Gastrocnemius medialis (tissue), 4 donors: ENCODE results near the gene RNF187. TPM values are rescaled to one million over a fixed set of nuclear protein-coding genes. Genes with fewer than 3 reads are reported as not detected.

Source experiments
- ATAC-seq, 2 donors: fragments of 150-250 bp; one replicate each; pipeline ENCODE4 v1.9.1; 2016
- DNase-seq, 2 donors: peaks; one replicate each; pipeline ENCODE4 v3.0.0-alpha.2; 2019
- H3K27ac ChIP-seq, 4 donors: fragments of 200-600 bp; sonication (generic); 1 replicate in 1 of 4; 2 replicates in 3 of 4; pipeline ENCODE4 v1.5.1; 2016 to 2018; ENCODE audit warnings: mild to moderate bottlenecking in 2 of 4, moderate library complexity in 1 of 4
- H3K27me3 ChIP-seq, 3 donors: fragments of 200-600 bp; sonication (generic) in 2 of 3; 1 replicate in 1 of 3; 2 replicates in 2 of 3; pipeline versions ENCODE4 v1.5.1 to v1.6.0; 2016 to 2019; ENCODE audit warnings: mild to moderate bottlenecking in 1 of 3, moderate library complexity in 1 of 3
- H3K36me3 ChIP-seq, 2 donors: fragments of 200-600 bp; sonication (generic) in 1 of 2; one replicate each; pipeline ENCODE4 v1.5.1; 2017 to 2018
- H3K4me1 ChIP-seq, 2 donors: fragments of 200-600 bp; sonication (generic) in 1 of 2; one replicate each; pipeline ENCODE4 v1.5.1; 2016 to 2017; ENCODE audit warnings: mild to moderate bottlenecking in 2 of 2
- H3K4me3 ChIP-seq, 4 donors: fragments of 200-600 bp; sonication (generic) in 3 of 4; 1 replicate in 1 of 4; 2 replicates in 3 of 4; pipeline ENCODE4 v1.5.1; 2016 to 2019; ENCODE audit warnings: mild to moderate bottlenecking in 2 of 4
- H3K9me3 ChIP-seq, 3 donors: fragments of 200-600 bp; sonication (generic) in 2 of 3; 1 replicate in 1 of 3; 2 replicates in 2 of 3; pipeline ENCODE4 v1.5.1; 2016 to 2019
- CTCF ChIP-seq, 5 experiments: fragments of 450-650 bp in 3 of 5; fragments of 200-600 bp in 2 of 5; sonication (generic) in 2 of 5; IDR thresholded peaks in 4 of 5; conservative IDR thresholded peaks in 1 of 5; 1 replicate in 4 of 5; 2 replicates in 1 of 5; pipeline ENCODE4 v1.5.1; 2016 to 2019; ENCODE audit warnings: antibody characterized with exemption in 5 of 5, mild to moderate bottlenecking in 3 of 5, moderate library complexity in 3 of 5
- POLR2A ChIP-seq, 2 donors: fragments of 450-650 bp; IDR thresholded peaks; one replicate each; pipeline ENCODE4 v1.6.1; 2017; ENCODE audit warnings: antibody characterized with exemption in 2 of 2, mild to moderate bottlenecking in 2 of 2, moderate library complexity in 2 of 2
- in situ Hi-C, 4 donors: fragments of 200-750 bp; cut with MboI; loops; one replicate each; pipeline versions ENCODE4 v1.15.0 to v1.8.0; 2017; ENCODE audit warnings: low sequenced_read_pairs in 4 of 4
- intact Hi-C: fragments of 100-400 bp; cut with DNase I; formaldehyde crosslinking; loops from one replicate; pipeline ENCODE4 v1.15.1; 2023; ENCODE audit warnings: low total_unique reads
- total RNA-seq, 4 donors: library from RNA; depleted of rRNA; stranded (reverse); fragments of >200 nt; gene quantifications; one replicate each; pipeline versions ENCODE4 v1.1.0 to v1.2.3, GENCODE V29; 2016

The RNF187 gene
- total RNA-seq, 4 donors from 2014 or later: 33.5 to 99.8 (median 62.5) TPM

GRCh38 chr1:228459091-228459993 is 27.8 kb upstream of the RNF187 start:
- DNase-seq (no peak), ATAC-seq (no peak)
- no peaks in the 10 kb centered on the region for H3K9me3 ChIP-seq
- H3K36me3 ChIP-seq: no peaks in the 10 kb centered on the region
- peaks cover 0 to 10% of the 10 kb centered on the region in 2 donors for H3K4me1 ChIP-seq
- H3K4me3 ChIP-seq: peak overlapping the region; percentile 36 to 53 (median 48)
- intact Hi-C loops: no loop called here
- in situ Hi-C loops: no loop called here
- peaks cover 91 to 97% (median 96%) of the 10 kb centered on the region in 3 donors for H3K27me3 ChIP-seq
- peak overlapping the region in 1 of 4 donors; percentile 15 for H3K27ac ChIP-seq
- TF ChIP-seq POLR2A (IDR thresholded peaks at IDR 0.05): no peak
- peak in 4 of 5 experiments; percentile 39 to 57 (median 48) for TF ChIP-seq CTCF (IDR thresholded peaks at IDR 0.05 in 4 of 5, conservative IDR thresholded peaks at IDR 0.05 in 1 of 5)

GRCh38 chr1:228460821-228461220 is 26.4 kb upstream of the RNF187 start:
- DNase-seq (no peak), ATAC-seq (no peak)
- Histone ChIP-seq H3K4me3 (no peak overlapping the region), H3K4me1 (peaks cover 0 to 10% of the 10 kb centered on the region in 2 donors), H3K36me3 (no peaks in the 10 kb centered on the region), H3K27ac (no peak overlapping the region), H3K27me3 (peaks cover 96 to 99% (median 97%) of the 10 kb centered on the region in 3 donors), H3K9me3 (no peaks in the 10 kb centered on the region)
- intact Hi-C loops (no loop called here), in situ Hi-C loops (no loop called here)
- TF ChIP-seq POLR2A (IDR thresholded peaks at IDR 0.05) (no peak), CTCF (IDR thresholded peaks at IDR 0.05 in 4 of 5, conservative IDR thresholded peaks at IDR 0.05 in 1 of 5) (no peak)

GRCh38 chr1:228462560-228462959 is 24.6 kb upstream of the RNF187 start:
- no peak overlapping the region for H3K27ac ChIP-seq
- no peaks in the 10 kb centered on the region for H3K36me3 ChIP-seq
- TF ChIP-seq CTCF (IDR thresholded peaks at IDR 0.05 in 4 of 5, conservative IDR thresholded peaks at IDR 0.05 in 1 of 5) (no peak), POLR2A (IDR thresholded peaks at IDR 0.05) (no peak)
- no peaks in the 10 kb centered on the region for H3K9me3 ChIP-seq
- H3K4me3 ChIP-seq: no peak overlapping the region
- DNase-seq (no peak), ATAC-seq (no peak)
- in situ Hi-C loops (no loop called here), intact Hi-C loops (no loop called here)
- peaks cover 0 to 3% of the 10 kb centered on the region in 2 donors for H3K4me1 ChIP-seq
- H3K27me3 ChIP-seq: peaks cover 96 to 99% (median 97%) of the 10 kb centered on the region in 3 donors

GRCh38 chr1:228463009-228463558 is 24.1 kb upstream of the RNF187 start:
- no peak overlapping the region for H3K27ac ChIP-seq
- H3K9me3 ChIP-seq: no peaks in the 10 kb centered on the region
- DNase-seq (no peak), ATAC-seq (no peak)
- in situ Hi-C loops: no loop called here
- TF ChIP-seq POLR2A (IDR thresholded peaks at IDR 0.05) (no peak), CTCF (IDR thresholded peaks at IDR 0.05 in 4 of 5, conservative IDR thresholded peaks at IDR 0.05 in 1 of 5) (no peak)
- H3K36me3 ChIP-seq: no peaks in the 10 kb centered on the region
- no peaks in the 10 kb centered on the region for H3K4me1 ChIP-seq
- H3K4me3 ChIP-seq: no peak overlapping the region
- peaks cover 96 to 99% (median 97%) of the 10 kb centered on the region in 3 donors for H3K27me3 ChIP-seq
- intact Hi-C loops: no loop called here
